Muscle layer of colon (tissue), 2 donors: ENCODE data around the gene SLC12A8.

Experiments
- H3K27ac ChIP-seq: one replicate; pipeline ENCODE4 v1.7.0; 2013; ENCODE audit warnings: low read depth, mild to moderate bottlenecking, low read length, moderate library complexity
- H3K27me3 ChIP-seq, 2 donors: one replicate each; pipeline ENCODE4 v1.7.0; 2013; ENCODE audit warnings: low read length in 2 of 2, mild to moderate bottlenecking in 2 of 2; ENCODE audit not compliant: insufficient read depth in 2 of 2, control insufficient read depth in 1 of 2
- H3K36me3 ChIP-seq: one replicate; pipeline ENCODE4 v1.7.0; 2013; ENCODE audit warnings: mild to moderate bottlenecking, low read length; ENCODE audit not compliant: insufficient read depth
- H3K4me1 ChIP-seq: one replicate; pipeline ENCODE4 v1.7.0; 2013; ENCODE audit warnings: mild to moderate bottlenecking, low read length; ENCODE audit not compliant: insufficient read depth
- H3K4me3 ChIP-seq, 2 donors: one replicate each; pipeline ENCODE4 v1.7.0; 2013; ENCODE audit warnings: low read length in 2 of 2, low read depth in 1 of 2, mild to moderate bottlenecking in 1 of 2, moderate library complexity in 1 of 2
- H3K9ac ChIP-seq: one replicate; pipeline ENCODE4 v1.7.0; 2013; ENCODE audit warnings: low read length
- H3K9me3 ChIP-seq: one replicate; pipeline ENCODE4 v1.7.0; 2013; ENCODE audit warnings: mild to moderate bottlenecking, low read length
- donor health status: abdominal sarcoma.
- donor health status: Adenocarcinoma of cecum.

Gene SLC12A8

DNA sequence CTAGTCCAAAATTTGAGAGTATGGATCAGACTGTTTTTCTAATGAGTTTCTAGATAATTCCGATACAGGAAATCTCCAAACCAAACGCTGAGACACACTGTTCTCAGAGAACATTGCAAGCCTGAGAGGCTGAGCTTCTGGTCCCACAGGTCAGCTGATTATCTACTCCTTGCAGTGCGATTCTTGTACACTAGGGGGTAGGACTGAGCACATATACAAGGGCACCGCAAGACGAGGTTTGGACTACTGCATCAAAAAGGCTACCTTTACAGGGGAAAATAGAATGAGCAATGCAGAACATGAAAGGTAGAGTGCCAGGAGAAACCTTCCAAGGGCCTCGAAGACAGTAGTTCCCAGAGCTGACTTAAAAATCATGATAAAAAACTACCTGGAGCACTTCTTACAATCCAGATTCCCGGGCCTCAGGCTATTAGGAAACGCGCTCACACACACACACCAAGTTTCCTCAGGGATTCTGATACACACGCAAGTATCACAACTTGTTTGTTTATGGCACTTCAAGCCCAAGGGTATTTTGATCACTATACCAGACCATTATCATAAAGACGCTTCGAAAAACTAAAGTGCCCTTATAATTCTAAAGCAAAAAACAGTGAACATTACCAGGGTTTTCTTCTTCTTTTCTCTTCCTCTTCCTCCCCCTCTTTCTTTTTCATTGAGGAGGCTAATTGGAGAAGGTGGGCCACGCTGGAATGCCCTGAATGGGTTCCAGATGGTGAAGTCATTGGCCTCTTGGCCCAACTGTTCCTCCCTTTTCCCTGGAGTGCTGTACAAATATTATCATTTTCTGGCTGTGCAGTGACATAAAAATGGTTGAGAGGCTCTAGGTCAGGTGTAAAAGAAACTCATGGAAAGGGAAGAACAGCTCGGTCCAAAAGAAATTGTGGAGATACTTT, 61.8 kb downstream of the SLC12A8 start:
- Histone ChIP-seq H3K4me3 (no peak overlapping the region), H3K27me3 (no peaks in the 10 kb centered on the region), H3K9me3 (no peaks in the 10 kb centered on the region), H3K4me1 (peaks cover 11% of the 10 kb centered on the region), H3K36me3 (no peaks in the 10 kb centered on the region), H3K27ac (no peak overlapping the region), H3K9ac (no peak overlapping the region)

DNA sequence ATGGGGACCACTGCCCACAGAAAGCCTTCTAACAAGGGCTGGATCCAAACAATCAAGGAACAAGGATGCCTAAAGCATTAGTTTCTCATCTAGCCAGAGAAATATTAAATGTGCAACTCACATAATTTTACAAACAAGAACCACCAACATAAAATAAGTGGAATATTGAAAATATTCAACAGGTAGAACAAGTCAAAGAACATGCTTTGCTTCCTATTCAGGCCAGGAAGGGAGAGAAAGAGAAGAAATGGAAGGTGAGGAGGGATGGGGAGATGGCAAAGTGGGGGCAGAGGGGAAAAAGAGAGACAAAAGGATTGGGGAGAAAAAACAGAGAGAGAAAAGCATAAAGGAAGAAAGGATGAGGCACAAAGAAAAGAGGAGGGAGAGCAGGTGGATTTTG, 63.1 kb downstream of the SLC12A8 start:
- Histone ChIP-seq H3K27me3 (no peaks in the 10 kb centered on the region), H3K4me3 (no peak overlapping the region), H3K4me1 (peaks cover 11% of the 10 kb centered on the region), H3K36me3 (no peaks in the 10 kb centered on the region), H3K9me3 (no peaks in the 10 kb centered on the region), H3K27ac (no peak overlapping the region), H3K9ac (no peak overlapping the region)

DNA sequence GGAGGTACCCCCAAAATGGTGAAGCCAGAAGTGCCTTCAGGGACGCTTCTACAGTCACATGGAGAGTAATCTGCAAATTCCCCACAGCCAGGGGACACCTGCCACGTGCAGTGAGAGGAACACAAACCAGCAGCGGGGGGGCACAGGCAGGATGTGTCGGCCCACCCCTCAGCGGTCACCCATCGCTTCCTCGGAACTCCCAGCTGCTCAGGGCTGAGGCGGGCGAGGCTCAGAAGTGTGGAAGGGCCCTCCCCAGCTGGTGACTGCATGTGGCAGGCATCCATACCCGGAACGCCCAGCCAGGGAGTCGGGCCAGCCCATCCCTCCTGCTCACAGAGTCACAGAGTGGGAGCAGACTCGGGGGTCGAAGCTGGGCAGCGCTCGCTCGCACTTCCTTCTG, 63.7 kb downstream of the SLC12A8 start:
- no peaks in the 10 kb centered on the region for H3K27me3 ChIP-seq
- no peak overlapping the region for H3K9ac ChIP-seq
- no peak overlapping the region for H3K4me3 ChIP-seq
- H3K9me3 ChIP-seq = no peaks in the 10 kb centered on the region
- peaks cover 13% of the 10 kb centered on the region for H3K4me1 ChIP-seq
- H3K27ac ChIP-seq = no peak overlapping the region
- no peaks in the 10 kb centered on the region for H3K36me3 ChIP-seq

DNA sequence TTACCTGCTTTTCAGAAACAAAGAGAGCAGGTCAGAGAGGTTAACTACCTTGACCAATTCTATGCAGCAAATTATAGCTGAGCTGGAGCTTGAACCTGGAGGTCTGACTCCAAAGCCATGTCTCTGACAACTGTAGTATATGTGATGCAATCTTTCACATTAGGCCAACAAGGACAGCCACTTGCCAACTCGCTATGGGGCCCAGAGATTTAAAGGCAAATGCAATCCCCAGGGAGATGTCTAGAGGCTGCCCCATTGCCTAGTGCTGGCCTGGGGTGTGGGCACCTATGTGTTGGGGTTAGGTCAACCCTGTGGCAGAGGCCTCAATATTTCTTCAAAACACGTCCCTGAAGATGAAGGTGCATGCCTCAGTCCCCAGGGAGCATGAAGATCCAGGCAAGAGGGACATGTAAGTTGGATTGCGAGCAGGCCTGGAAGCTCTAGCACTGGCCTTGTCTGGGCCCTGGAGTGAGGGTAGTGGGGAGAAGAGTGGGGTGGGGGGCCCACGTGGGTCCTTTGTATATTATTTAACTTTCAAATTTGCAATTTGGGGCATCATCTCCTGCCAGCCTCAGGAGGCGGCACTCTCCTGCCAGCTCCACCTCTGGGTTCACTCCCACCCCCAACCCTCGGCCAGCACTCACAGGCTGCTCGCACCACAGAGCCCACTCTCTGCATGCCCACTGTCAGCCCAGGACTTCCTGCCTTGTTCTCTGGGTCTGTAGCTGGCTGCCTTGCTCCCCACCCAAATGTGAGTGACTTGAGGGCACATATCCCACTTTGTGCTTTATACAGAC, 64.3 kb downstream of the SLC12A8 start:
- no peaks in the 10 kb centered on the region for H3K27me3 ChIP-seq
- no peaks in the 10 kb centered on the region for H3K36me3 ChIP-seq
- H3K4me3 ChIP-seq = no peak overlapping the region
- no peak overlapping the region for H3K27ac ChIP-seq
- H3K9ac ChIP-seq = no peak overlapping the region
- H3K9me3 ChIP-seq = no peaks in the 10 kb centered on the region
- H3K4me1 ChIP-seq = peaks cover 19% of the 10 kb centered on the region

DNA sequence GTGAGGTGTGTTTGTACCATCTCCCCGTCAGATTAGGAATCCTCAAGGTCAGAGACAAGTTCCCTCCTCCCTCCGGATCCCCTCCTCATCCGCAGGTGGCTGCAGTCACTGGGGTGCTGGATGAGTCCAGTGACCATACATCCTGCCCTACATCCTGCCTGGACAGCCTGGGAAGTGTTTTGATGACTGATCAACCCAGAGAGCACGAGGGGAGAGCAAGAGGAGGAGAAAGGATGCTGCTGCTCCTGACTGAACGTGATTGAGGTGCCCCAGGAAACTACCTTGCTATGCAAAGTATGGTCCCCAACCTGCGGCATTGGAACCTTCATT, 65.1 kb downstream of the SLC12A8 start:
- Histone ChIP-seq H3K27me3 (no peaks in the 10 kb centered on the region), H3K4me1 (peaks cover 19% of the 10 kb centered on the region), H3K4me3 (no peak overlapping the region), H3K27ac (no peak overlapping the region), H3K9ac (no peak overlapping the region), H3K36me3 (no peaks in the 10 kb centered on the region), H3K9me3 (no peaks in the 10 kb centered on the region)

DNA sequence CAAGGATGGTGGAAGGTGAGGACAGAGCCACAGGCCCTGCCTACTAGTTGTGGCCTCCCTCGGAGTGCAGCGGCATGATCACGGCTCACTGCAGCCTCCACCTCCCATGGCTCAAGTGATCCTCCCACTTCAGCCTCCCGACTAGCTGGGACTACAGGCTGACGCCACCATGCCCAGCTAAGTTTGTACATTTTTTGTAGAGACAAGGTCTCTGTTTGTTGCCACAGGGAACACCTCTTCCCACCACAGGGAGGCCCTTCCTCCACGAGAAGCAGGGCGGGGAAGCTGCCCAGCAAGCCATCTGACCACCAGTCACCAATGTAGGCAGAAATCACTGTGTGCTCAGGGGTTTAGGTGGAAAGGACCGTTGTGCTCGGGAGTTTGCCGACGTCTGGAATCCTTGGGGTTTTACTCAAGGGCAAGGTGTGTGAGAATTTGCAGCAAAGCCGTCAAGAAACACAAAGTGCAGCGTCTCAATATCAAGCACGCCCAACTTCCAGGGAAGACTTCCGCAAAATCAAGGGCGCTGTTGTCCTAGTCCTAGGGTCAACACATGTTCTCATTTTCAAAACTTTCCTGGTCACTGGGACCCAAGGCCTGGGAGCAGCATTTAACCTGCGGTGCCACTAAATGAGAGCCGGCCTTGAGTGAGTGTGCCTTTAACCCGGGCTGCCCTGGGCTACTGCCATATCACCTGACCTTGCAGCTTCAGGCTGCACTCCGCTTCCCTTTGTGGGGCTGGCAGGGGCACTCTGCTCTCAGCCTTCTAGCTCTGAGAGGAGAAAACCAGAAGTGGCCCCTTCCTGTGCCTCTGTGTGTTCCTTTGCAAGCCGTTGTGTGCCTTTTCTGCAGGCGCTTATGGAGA, 65.7 kb downstream of the SLC12A8 start:
- H3K27me3 ChIP-seq = no peaks in the 10 kb centered on the region
- H3K4me1 ChIP-seq = peaks cover 23% of the 10 kb centered on the region
- H3K36me3 ChIP-seq = no peaks in the 10 kb centered on the region
- no peak overlapping the region for H3K27ac ChIP-seq
- no peak overlapping the region for H3K4me3 ChIP-seq
- H3K9ac ChIP-seq = no peak overlapping the region
- H3K9me3 ChIP-seq = no peaks in the 10 kb centered on the region

DNA sequence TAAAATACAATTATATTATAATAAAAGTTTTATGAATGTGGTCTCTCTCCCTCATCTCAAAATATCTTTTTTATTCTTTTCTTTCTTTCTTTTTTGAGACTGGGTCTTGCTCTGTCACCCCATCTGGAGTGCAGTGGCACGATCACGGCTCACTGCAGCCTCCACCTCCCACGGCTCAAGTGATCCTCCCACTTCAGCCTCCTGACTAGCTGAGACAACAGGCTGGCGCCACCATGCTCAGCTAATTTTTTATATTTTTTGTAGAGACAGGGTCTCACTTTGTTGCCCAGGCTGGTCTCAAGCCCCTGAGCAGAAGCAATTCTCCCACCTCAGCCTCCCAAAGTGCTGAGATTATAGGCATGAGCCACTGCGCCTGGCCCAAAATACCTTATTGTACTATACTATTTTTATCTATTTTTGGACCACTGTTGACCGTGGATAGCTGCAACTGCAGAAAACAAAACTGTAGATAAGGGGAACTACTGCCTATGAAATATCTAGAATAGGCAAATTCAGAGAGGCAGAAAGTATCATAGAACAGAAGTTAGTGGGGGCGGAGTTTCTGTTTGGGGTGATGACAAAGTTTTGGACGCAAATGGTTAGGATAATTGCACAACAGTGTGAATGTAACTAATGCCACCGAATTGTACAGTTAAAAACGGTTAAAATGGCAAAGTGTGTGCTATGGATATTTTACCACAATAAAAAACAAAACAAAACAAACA, 66.6 kb downstream of the SLC12A8 start:
- H3K27me3 ChIP-seq = no peaks in the 10 kb centered on the region
- H3K9me3 ChIP-seq = no peaks in the 10 kb centered on the region
- H3K9ac ChIP-seq = no peak overlapping the region
- no peak overlapping the region for H3K4me3 ChIP-seq
- H3K4me1 ChIP-seq = peaks cover 28% of the 10 kb centered on the region
- no peak overlapping the region for H3K27ac ChIP-seq
- H3K36me3 ChIP-seq = no peaks in the 10 kb centered on the region

DNA sequence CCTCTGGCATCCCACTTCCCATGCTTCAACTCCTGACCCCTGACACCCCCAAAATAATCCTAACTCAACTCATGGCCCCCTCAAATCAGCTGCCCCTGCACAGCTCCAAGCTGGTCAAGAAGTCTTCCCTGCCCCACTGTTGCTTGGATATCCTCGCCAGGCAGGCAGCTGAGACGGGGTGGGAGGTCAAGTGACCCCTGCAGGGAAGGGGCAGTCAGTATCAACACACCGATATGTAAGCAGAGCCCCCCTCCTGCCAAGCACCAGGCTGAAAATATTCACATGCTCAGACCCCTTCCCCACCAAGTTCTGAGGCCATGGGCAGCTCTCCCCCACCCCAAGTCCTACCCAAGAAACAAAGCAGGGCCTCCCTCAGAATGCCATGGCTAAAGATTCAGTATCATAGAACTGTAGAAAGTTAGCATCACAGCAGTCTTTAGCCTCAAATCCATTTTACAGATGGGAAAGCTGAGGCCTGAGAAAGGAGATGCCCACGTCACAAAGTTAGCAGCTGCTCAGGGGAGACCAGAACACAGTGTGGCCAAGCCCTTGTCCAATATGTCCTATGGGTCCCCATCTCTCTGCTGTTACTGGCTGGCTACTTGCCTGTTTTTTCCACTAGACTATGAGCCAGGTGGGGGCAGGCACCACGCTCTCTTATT, 67.8 kb downstream of the SLC12A8 start:
- H3K9ac ChIP-seq = no peak overlapping the region
- H3K27me3 ChIP-seq = no peaks in the 10 kb centered on the region
- no peak overlapping the region for H3K4me3 ChIP-seq
- no peaks in the 10 kb centered on the region for H3K36me3 ChIP-seq
- H3K9me3 ChIP-seq = no peaks in the 10 kb centered on the region
- H3K27ac ChIP-seq = no peak overlapping the region
- H3K4me1 ChIP-seq = peaks cover 31% of the 10 kb centered on the region

DNA sequence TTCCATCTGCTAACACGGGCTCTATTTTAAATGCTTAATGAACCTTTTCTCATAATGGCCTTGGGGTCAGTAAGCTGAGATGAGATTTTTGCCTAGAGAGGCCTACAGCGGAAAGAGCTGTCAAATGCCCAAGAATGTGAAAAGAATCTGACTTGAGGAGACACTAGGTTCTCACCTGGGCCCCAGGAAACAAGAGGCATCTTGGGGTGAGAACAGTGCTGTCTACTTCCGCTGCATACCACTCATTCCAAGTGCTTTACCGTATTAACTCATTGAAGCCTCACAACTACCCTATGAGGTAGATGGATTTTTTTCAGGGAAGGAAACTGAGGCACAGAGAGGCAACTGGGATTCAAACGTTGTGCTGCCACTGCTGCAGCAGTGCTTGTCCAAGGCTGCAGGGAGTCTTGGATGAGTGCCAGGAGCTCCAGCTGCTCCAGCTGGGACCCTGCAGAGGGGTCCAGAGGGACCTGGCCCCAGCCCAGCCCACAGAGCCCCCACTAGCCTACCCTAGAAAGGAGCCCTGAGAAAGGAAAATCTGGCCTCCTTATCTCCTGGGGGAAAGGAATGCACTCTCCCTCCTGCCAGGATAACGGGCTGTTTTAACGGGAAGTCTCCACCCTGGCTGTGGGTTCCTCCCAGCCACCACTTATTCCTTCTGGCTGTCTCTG, 68.4 kb downstream of the SLC12A8 start:
- H3K27ac ChIP-seq = no peak overlapping the region
- H3K36me3 ChIP-seq = no peaks in the 10 kb centered on the region
- peaks cover 31% of the 10 kb centered on the region for H3K4me1 ChIP-seq
- H3K9ac ChIP-seq = no peak overlapping the region
- H3K27me3 ChIP-seq = no peaks in the 10 kb centered on the region
- H3K9me3 ChIP-seq = no peaks in the 10 kb centered on the region
- no peak overlapping the region for H3K4me3 ChIP-seq

DNA sequence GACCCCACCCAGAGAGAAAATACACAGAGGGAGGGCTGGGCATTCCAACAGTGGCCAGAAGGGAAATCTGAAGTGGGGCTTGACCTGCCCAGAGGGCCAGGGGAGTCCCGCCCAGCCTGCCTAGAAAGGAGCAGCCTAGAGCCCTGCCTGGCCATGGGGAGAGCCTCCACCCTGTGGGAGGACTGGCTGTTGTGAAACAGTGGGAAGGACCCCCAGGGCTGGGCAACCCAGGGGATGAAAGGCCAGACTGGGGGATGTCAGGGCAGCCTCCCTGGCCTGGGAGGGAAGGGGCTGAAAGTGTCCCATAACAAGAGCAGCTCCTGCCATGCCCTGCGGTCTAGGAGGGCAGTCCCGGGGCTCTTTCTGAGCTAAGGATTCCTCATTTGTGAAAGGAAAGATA, 69.0 kb downstream of the SLC12A8 start:
- Histone ChIP-seq H3K9ac (no peak overlapping the region), H3K36me3 (no peaks in the 10 kb centered on the region), H3K4me3 (no peak overlapping the region), H3K27ac (no peak overlapping the region), H3K9me3 (no peaks in the 10 kb centered on the region), H3K4me1 (peaks cover 29% of the 10 kb centered on the region), H3K27me3 (no peaks in the 10 kb centered on the region)
